GM19193 (cell line): ENCODE data around the gene PADI3.

Source experiments
- POLR2A ChIP-seq: IDR thresholded peaks from 4 replicates; pipeline ENCODE4 v1.6.1; 2011; ENCODE audit not compliant: insufficient read depth, insufficient read length; ENCODE audit errors: extremely low read depth

Gene PADI3, protein sequence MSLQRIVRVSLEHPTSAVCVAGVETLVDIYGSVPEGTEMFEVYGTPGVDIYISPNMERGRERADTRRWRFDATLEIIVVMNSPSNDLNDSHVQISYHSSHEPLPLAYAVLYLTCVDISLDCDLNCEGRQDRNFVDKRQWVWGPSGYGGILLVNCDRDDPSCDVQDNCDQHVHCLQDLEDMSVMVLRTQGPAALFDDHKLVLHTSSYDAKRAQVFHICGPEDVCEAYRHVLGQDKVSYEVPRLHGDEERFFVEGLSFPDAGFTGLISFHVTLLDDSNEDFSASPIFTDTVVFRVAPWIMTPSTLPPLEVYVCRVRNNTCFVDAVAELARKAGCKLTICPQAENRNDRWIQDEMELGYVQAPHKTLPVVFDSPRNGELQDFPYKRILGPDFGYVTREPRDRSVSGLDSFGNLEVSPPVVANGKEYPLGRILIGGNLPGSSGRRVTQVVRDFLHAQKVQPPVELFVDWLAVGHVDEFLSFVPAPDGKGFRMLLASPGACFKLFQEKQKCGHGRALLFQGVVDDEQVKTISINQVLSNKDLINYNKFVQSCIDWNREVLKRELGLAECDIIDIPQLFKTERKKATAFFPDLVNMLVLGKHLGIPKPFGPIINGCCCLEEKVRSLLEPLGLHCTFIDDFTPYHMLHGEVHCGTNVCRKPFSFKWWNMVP

DNA sequence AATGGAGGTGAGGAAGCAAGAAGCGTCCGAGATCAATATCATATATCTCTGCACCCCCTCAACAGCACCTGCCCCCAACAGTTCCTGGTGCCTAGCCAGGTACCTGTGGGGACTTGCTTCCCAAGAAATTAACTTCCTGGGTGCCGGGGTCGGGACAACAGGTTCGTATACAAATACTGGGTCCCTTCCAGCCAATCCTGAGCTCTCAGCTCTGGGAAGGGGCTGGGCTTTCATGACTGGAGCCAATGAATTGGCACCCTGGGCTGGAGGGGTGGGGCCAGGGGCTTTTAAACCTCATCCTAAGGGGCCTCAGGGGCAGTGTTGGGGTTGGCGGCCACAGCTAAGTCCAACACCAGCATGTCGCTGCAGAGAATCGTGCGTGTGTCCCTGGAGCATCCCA, at the start of gene PADI3:
Gene PADI3, plus strand, starts transcription at position 318 of the 400 bp plus-strand sequence. Its CDS starts 40 bp downstream, at position 358.
- TF ChIP-seq POLR2A = no peak

- no peak for TF ChIP-seq POLR2A
Measured at GRCh38 chr1:17199267-17200044, 49.4 kb upstream of the PADI3 start.

DNA sequence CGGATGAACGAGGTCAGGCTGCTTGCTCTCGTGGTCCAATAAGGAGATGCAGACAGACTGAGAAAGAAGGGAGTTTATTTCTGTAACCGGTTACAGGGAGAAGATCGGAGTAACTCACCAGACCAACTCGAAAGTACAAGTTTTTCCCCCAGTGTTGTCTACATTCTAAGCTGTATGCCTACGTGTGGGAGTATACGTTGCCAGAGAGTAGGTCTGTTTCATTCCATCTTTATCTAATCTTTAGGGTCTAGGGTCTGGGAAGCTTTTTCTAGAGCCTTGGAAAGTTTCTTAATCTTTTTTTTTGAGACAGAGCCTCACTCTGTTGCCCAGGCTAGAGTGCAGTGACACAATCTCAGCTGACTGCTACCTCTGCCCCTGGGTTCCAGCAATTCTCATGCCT, 48.7 kb upstream of the PADI3 start:
- TF ChIP-seq POLR2A = no peak

GRCh38 chr1:17200756-17201155, 48.1 kb upstream of the PADI3 start:
- TF ChIP-seq POLR2A = no peak

DNA sequence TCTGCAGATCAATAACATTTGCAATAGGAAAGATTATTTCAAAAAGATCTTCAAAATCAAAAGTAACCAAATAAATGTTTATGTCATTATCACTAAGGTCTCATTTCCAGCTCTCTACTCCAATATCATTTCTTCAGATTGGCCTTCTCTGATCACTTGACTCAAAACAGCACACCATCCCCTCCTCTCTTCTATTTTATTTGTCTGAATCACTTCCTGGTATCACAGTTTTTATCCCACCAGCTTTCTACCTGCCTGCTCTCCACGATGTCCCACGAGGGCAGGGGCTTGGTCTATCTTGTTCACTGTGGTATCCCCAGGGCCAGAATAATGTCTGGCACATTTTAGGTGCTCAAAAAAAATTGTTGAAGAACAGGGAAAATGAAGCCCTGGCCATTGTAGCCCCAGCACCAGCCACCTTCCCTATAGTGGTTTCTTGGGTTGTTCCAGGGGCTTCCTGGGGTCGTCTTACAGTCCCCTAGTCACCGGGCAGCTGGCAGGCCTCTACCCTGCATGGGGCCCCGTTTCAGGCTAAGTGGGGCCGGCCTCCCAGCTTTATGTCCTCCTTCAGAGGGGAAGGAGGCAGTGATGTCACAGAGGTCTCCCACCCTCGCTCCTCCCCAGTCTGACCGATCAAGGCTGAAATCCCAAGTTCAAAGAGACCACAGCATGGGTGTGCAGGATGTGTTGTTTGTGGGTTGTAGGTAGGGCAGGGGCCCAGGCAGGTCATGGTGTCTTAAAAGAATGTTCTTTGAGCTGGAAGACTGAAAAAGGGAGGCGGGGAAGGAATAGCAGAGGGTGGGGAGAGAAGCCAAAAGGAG, 47.5 kb upstream of the PADI3 start:
- TF ChIP-seq POLR2A = no peak

DNA sequence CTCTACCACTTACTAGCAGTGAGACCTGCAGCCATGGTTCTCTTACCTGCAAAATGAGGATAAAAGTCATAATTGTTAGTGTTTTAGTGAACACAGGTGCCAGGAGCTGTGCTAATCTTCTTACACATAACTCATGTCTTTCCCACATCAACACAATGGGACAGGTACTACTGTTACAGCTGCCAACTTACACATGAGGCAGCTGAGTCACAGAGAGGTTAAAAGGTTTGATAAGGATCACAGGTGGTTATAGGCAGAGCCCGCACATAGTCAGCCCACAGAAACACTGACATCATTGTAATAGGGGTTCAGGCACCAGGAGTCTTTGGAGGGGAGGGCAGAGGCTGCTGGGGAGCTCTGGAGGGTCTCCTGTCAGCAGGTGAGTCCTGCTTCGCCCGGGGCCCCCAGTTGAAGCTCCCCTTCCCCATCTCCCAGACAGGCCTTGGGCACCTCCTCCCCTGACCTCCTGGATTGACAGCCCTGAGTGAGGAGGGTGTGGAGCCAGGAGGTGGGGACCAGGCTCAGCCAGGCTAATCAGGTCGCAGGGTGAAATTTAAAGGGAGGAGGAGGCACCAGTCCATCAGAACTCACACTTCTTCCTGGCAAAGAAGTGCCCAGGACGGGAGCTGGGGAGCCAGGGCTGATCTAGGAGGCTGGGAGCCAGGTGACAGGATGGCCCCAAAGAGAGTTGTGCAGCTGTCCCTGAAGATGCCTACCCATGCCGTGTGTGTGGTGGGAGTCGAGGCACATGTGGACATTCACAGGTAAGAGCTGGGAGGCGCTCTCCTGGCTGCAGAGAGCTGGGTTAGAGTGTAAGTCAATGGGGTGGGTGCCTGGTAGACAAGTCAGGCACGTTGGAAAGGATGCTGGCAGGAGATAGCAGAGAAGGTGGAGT, 44.1 kb upstream of the PADI3 start, which contains the start of gene PADI1:
Gene PADI1, plus strand, starts transcription at position 583 of the 895 bp plus-strand sequence. Its CDS starts 90 bp downstream, at position 673.
- TF ChIP-seq POLR2A = no peak

DNA sequence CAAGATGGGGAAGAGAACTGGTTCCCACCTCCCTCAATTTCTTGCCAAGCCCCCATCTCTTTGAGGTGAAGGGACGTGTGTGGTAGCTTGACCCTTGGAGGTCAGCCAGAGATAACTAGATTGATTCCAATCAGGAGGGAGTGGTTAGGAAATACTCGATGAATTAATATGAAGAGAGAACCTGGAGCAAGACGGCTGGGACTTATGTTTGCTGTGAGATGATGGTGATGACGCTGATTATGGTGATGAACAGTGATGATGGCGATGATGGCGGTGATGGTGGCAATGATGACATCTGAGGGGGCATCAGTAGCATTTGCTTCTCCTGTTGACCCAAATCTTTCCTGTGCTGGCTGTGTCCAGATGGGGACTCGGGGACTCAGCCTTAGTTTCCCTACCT, 43.2 kb upstream of the PADI3 start:
- TF ChIP-seq POLR2A = no peak

GRCh38 chr1:17206196-17206595, 42.7 kb upstream of the PADI3 start:
- TF ChIP-seq POLR2A = no peak

- no peak for TF ChIP-seq POLR2A
Measured at GRCh38 chr1:17207046-17207445, 41.9 kb upstream of the PADI3 start.

- TF ChIP-seq POLR2A = no peak
Measured at GRCh38 chr1:17207540-17207939, 41.4 kb upstream of the PADI3 start.

- no peak for TF ChIP-seq POLR2A
Measured at GRCh38 chr1:17207966-17208418, 40.9 kb upstream of the PADI3 start.

DNA sequence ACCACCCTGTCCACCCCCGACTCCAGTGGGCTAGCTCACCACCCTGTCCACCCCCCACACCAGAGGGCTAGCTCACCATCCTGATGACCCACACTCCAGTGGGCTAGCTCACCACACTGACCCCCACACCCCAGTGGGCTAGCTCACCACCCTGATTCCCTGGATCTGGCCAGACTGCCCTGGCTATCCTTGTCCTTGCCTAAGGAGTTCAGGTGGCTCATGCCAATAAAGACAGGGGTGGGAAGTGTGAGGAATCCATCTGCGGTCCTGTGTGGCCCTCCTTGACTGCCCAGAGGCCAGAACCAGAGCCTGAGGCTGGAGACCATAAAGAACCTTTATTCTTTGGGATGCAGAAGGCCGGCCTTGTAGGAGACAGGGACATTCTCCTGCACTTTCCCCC, 40.4 kb upstream of the PADI3 start:
- TF ChIP-seq POLR2A = no peak

DNA sequence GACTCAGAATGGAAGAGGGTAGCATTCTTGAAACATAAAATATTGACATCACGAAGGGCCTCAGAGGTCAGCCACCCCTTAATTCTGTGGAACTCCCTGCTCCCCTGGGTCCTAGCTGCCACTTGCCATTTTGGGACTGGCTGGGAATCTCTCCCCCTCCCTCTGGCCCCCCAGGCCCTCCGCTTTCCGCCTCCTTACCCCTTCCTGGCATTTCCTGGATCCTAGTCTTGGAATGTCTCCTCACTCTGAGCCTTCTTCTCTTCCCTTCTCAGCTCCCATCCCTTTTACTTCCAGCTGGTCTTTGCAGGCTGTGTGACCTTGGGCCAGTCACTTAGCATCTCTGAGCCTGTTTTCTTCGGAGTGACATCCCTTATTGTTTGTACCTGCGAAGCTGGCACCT, 39.5 kb upstream of the PADI3 start:
- TF ChIP-seq POLR2A = no peak

DNA sequence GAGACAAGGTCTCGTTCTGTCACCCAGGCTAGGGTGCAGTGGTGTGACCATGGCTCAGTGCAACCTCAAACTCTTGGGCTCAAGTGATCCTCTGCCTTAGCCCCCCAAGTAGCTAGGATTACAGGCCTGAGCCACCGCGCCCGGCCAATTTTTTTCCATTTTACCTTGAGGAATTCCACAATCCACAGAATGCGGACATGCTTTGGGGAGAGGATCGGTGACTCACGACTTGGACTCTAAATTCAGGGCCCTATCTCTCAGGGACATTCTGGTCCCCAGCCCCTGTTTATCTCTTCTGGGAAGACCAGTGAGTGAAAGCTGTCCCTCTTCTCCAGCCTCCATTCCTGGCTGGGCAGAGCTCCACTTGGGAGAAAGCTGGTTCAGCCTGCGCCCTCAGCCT, 38.7 kb upstream of the PADI3 start:
- no peak for TF ChIP-seq POLR2A

- TF ChIP-seq POLR2A = no peak
Measured at GRCh38 chr1:17211377-17211776, 37.5 kb upstream of the PADI3 start.
